ENCODE results near the gene RBP4.

RBP4 gene

GRCh38 chr10:93595378-93596161 lies 5.5 kb downstream of the RBP4 start:
- DNase-seq, result no peak

GRCh38 chr10:93594518-93594917 lies 6.5 kb downstream of the RBP4 start:
- DNase-seq, result no peak

GRCh38 chr10:93593749-93594148 lies 7.3 kb downstream of the RBP4 start:
- DNase-seq, result no peak

- DNase-seq, result no peak
Measured at GRCh38 chr10:93593254-93593653, 7.8 kb downstream of the RBP4 start.

- DNase-seq, result no peak
Measured at GRCh38 chr10:93591065-93591808, 9.8 kb downstream of the RBP4 start.

GRCh38 chr10:93590638-93591037 lies 10.4 kb downstream of the RBP4 start:
- DNase-seq, result no peak

- DNase-seq, result no peak
Measured at GRCh38 chr10:93589648-93590562, 11.1 kb downstream of the RBP4 start.

GRCh38 chr10:93584445-93584844 lies 16.6 kb downstream of the RBP4 start:
- no peak for DNase-seq

- no peak for DNase-seq
Measured at GRCh38 chr10:93580828-93581227, 20.2 kb downstream of the RBP4 start.

GRCh38 chr10:93579985-93580711 lies 20.9 kb downstream of the RBP4 start:
- DNase-seq, result no peak

- no peak for DNase-seq
Measured at GRCh38 chr10:93579089-93579488, 21.9 kb downstream of the RBP4 start.

GRCh38 chr10:93577565-93577964 lies 23.5 kb downstream of the RBP4 start:
- no peak for DNase-seq

GRCh38 chr10:93576888-93577287 lies 24.1 kb downstream of the RBP4 start:
- DNase-seq, result no peak

GRCh38 chr10:93573924-93574323 lies 27.1 kb downstream of the RBP4 start:
- no peak for DNase-seq

GRCh38 chr10:93573051-93573909 lies 27.8 kb downstream of the RBP4 start:
- no peak for DNase-seq

- no peak for DNase-seq
Measured at GRCh38 chr10:93572606-93573005, 28.4 kb downstream of the RBP4 start.

- DNase-seq, result no peak
Measured at GRCh38 chr10:93570383-93570782, 30.7 kb downstream of the RBP4 start.

GRCh38 chr10:93568105-93568390 lies 33.0 kb downstream of the RBP4 start:
- DNase-seq, result no peak

- DNase-seq, result no peak
Measured at GRCh38 chr10:93567277-93568104, 33.5 kb downstream of the RBP4 start.

- DNase-seq, result no peak
Measured at GRCh38 chr10:93566435-93567276, 34.4 kb downstream of the RBP4 start, which contains the start of gene FFAR4. TSS of gene FFAR4 (plus strand) at chr10:93566665. CDS start at chr10:93566721, 56 bp downstream.
